ENCODE results near the gene HYOU1.

GRCh38 chr11:119034813-119035212 is 22.2 kb downstream of the HYOU1 start:
- no peak for TF ChIP-seq CTCF (IDR thresholded peaks at IDR 0.05)
- TF ChIP-seq POLR2AphosphoS5 (IDR thresholded peaks at IDR 0.05; ENCODE audit: low read depth, low read length): no peak
